Measurements from ENCODE around the gene CHD6.
A peak's percentile ranks its signal among the peaks of the same experiment; 100 is the strongest.

The CHD6 gene, protein sequence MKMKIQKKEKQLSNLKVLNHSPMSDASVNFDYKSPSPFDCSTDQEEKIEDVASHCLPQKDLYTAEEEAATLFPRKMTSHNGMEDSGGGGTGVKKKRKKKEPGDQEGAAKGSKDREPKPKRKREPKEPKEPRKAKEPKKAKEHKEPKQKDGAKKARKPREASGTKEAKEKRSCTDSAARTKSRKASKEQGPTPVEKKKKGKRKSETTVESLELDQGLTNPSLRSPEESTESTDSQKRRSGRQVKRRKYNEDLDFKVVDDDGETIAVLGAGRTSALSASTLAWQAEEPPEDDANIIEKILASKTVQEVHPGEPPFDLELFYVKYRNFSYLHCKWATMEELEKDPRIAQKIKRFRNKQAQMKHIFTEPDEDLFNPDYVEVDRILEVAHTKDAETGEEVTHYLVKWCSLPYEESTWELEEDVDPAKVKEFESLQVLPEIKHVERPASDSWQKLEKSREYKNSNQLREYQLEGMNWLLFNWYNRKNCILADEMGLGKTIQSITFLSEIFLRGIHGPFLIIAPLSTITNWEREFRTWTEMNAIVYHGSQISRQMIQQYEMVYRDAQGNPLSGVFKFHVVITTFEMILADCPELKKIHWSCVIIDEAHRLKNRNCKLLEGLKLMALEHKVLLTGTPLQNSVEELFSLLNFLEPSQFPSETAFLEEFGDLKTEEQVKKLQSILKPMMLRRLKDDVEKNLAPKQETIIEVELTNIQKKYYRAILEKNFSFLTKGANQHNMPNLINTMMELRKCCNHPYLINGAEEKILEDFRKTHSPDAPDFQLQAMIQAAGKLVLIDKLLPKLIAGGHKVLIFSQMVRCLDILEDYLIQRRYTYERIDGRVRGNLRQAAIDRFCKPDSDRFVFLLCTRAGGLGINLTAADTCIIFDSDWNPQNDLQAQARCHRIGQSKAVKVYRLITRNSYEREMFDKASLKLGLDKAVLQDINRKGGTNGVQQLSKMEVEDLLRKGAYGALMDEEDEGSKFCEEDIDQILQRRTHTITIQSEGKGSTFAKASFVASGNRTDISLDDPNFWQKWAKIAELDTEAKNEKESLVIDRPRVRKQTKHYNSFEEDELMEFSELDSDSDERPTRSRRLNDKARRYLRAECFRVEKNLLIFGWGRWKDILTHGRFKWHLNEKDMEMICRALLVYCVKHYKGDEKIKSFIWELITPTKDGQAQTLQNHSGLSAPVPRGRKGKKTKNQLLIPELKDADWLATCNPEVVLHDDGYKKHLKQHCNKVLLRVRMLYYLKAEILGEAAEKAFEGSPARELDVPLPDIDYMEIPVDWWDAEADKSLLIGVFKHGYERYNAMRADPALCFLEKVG (N-terminal part only)

DNA sequence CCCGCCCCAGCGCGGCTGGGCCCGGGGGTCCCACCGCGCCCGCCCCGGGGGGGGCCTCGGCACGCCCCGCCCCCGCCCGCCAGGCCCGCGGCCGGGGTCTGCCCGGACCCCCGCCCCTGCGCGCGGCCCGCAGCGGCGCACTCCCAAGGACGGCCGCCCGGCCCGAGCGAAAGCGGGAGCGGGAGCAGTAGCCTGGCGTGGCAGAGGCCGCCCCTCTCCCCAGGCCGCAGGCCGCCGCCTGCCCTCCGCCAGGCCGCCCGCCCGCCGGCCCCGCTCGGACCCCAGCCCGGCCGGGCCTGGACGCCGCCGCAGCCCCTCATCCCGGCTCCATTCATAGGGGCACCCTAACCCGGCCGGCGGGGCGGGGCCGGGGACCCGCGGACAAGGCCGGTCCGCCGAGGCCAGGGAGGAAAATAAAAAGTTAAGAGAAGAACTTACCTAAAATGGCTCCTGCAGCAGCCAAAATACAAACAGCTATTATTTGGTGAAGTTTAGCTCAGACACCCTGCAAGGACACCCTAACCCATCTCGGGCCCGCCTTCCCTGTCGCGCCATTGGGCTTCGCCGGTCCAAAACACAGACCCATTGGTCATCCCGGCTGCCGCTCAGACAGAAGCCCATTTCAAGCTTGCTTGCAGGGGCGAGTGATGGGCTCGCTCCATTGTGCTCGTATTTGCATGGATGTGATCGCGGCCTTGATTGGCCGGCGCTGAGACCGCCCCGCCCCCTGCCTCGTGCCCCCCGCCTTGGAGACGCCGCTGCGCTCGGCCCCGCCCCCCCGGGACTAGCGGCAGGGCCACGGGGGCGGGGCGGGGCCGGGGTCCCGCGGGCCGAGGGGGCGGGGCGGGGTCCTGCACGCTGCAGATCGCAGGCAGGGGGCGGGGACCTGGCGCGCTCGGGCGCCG is at the start of gene CHD6:
Gene CHD6 (minus strand): TSS at position 476 of the 905 bp plus-strand sequence. CDS start 67,040 bp downstream, outside the sequence.
- no peak for TF ChIP-seq ZNF274 (IDR thresholded peaks at IDR 0.05; ENCODE audit: low read depth, low read length)
- H3K4me3 ChIP-seq (ENCODE audit: low read length): peak within 1 kb of the TSS; percentile 82

DNA sequence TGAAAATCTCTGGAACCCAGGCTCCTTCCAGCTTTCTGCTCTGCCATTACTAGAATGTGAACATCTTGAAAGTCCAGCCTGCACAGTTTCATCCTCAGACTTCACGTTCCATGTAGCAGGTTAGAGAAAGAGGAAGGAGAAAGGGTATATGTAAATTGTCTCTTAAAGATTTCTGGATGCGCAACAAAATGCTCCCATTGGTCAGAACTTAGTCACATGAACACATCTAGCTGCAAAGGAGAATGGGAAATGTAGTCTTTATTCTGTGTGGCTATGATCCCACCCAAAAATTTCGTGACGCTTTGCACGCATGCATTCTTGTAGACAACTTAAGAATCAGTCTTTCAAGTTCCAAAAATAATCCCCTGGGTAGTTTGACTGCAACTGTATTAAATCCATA is 46.4 kb upstream of the CHD6 start:
- no peak overlapping the region for H3K4me3 ChIP-seq (ENCODE audit: low read length)
- TF ChIP-seq ZNF274 (IDR thresholded peaks at IDR 0.05; ENCODE audit: low read depth, low read length): no peak

DNA sequence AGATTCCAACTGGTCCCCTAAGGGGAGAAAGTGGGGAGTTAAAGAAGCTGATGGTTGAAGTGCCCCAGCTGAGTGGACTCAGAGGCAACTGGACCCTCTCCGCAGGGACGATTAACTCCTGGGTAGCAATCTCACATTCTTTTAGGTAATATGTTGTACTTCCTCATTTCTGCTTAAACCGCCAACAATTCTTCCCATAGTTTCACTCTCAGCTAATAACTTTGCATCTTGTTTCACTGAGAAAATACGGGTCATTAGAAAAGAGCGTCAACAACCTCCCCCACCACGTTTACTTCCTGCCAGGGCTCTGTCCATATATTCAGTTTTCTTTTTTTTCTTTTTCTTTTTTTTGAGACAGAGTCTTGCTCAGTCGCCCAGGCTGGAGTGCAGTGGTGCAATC is 39.5 kb upstream of the CHD6 start:
- TF ChIP-seq ZNF274 (IDR thresholded peaks at IDR 0.05; ENCODE audit: low read depth, low read length): no peak
- H3K4me3 ChIP-seq (ENCODE audit: low read length): no peak overlapping the region

DNA sequence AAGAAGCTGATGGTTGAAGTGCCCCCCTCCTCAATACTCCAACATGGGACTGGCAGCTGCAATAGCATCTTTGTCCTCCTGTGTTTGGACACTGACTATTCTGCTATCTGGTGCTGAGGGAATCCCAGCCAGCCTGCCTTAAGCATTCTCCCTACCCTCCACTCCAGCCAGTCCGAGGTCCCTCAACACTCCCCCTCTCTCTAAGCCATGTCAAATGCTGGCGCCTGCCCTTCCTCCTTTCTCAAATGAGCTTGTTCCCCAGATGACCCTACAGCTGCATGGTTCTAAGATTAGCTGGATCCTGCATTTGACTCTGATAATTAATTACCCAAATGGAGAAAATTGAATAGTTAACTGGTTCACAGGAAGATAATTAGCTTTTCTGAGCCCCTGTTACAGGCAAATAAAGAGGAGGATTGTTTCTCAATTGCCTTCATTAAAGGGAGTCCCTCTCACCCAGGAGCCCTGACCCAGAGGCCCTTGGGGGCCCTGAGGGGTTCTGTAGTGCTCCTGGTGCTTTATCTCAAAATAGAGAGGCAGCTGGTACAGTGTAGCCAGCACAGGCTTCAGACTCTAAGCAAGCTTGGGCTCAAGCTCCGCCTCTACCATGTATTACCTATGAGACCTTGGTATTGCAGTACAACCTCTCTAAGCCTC is 37.9 kb upstream of the CHD6 start:
- no peak overlapping the region for H3K4me3 ChIP-seq (ENCODE audit: low read length)
- no peak for TF ChIP-seq ZNF274 (IDR thresholded peaks at IDR 0.05; ENCODE audit: low read depth, low read length)

DNA sequence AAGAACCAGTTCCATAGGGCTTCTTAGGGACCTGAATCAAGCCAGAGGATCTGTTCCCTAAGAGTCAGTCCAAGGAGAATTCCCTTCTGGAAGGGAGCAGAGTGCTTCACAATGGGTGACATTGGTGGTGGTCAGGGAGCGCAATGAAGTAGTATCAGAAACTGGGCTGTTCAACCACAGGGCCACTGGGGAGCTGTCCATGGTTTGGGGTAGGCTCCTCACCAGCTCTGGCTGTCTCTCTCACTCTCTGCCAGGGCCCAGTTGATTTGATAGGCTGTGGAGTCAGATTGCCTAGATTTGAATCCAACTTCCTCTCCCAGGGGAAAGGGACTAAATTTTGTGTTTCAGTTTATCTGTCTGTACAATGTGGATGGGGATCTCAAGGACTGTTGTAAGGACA is 36.7 kb upstream of the CHD6 start:
- no peak for TF ChIP-seq ZNF274 (IDR thresholded peaks at IDR 0.05; ENCODE audit: low read depth, low read length)
- H3K4me3 ChIP-seq (ENCODE audit: low read length): no peak overlapping the region

DNA sequence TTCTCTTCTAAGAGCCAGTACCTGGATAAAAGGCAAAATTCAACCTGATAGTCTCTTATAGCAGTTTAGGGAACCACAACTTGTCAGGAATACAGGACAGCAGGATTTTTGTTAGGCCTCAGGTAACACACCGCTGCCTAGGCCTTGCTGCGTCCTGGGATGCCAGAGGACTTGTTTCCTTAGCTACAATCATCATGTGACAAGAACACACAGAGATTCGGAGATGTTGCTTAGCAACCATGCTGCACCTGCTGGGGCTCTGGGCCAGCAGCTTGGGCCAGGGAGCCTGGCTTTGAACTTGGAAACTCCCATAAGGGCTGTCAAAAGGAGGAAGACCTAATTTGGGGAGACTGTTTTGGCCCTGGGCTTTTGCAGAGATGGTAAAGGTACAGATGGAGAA is 36.1 kb upstream of the CHD6 start:
- no peak for TF ChIP-seq ZNF274 (IDR thresholded peaks at IDR 0.05; ENCODE audit: low read depth, low read length)
- H3K4me3 ChIP-seq (ENCODE audit: low read length): no peak overlapping the region

DNA sequence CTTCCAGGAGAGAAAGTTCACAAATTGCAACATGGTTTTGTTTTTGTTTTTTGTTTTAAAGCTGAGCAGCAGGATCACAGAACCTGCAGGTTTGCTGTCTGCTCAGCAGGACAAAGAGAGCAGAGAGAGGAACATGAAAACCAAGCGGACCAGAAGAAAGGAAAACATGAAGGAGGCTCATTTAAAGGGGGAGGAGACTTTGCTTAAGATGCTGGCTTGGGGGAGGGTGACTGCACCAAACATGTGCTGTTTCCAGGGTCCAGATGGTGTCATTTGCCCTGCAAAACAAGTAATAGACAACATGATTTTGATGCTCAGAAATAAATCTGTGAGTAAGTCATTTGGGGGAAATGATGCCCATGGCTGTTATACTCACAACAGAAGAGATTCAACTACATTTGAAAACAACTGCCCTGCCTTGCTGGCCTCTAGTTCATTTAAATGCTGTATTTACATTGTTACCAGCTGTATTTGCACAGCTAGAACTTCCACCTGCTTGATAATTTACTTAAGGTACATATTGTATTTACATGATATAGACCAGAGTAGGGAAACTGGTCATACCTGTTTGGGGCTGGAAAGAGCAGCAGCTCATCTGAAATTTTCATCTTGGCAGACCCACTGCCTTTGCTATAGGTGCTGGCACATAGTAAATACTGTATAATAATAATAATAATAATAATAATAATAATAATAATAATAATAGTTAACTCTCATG is 32.2 kb upstream of the CHD6 start:
- TF ChIP-seq ZNF274 (IDR thresholded peaks at IDR 0.05; ENCODE audit: low read depth, low read length): no peak
- no peak overlapping the region for H3K4me3 ChIP-seq (ENCODE audit: low read length)

DNA sequence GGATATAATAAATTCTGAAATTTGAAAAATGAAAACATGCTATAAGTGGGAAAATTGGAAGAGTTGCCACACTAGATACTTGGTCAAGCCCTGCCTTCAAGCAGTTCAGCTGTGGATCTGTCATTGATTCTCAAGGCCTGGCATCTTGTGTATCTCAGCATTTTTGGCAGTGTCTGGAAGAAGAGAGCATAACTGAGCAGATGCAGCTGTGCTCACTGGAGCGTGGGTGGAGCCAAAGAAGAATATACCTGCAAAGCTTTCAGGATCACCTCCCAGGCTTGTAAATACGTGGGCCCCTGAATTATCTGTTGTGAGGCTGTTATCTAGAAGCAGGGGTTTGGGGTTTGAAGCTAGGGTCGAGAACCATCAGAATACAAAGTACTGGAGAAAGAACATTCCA is 31.3 kb upstream of the CHD6 start:
- no peak overlapping the region for H3K4me3 ChIP-seq (ENCODE audit: low read length)
- TF ChIP-seq ZNF274 (IDR thresholded peaks at IDR 0.05; ENCODE audit: low read depth, low read length): no peak

DNA sequence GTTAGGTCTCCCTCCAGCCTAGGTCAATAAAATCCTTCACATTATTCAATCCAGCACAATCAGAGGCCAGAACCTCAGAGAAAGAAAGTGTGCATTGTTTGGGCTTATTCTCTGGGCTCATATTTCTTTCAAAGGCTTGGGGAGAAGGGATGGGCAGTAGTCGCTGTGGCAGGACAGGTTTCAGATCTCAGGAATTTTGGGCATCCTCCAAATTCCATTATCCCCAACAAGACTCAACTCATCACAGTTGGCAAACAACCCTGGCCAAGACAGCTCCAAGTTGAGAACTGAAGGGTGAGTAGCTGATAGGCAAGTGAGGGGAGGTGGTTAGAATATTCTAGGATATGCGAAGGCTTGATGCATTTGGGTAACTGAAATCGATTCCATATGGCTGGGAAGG is 27.2 kb upstream of the CHD6 start:
- H3K4me3 ChIP-seq (ENCODE audit: low read length): no peak overlapping the region
- TF ChIP-seq ZNF274 (IDR thresholded peaks at IDR 0.05; ENCODE audit: low read depth, low read length): no peak

DNA sequence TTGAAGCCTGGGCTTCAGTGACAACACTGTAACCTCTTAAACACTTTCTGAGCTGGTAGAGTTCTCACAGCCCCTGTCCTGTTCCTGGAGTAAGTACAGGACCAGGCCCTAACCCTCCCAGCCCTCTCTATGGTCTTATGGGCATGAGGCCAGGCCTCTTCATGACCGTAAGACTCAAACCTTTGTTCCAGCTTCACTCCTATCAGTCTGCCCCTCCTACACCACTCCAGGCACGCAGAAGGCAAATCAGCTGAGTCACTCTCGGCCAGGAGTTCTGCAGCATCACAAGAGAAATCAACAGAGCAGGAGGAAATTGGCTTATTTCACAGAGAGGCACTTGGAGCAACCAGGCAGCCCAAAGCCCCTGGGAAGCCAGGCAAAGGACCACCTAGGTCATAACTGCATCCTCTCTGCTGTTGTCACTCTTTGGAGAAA is 25.3 kb upstream of the CHD6 start:
- TF ChIP-seq ZNF274 (IDR thresholded peaks at IDR 0.05; ENCODE audit: low read depth, low read length): no peak
- no peak overlapping the region for H3K4me3 ChIP-seq (ENCODE audit: low read length)

DNA sequence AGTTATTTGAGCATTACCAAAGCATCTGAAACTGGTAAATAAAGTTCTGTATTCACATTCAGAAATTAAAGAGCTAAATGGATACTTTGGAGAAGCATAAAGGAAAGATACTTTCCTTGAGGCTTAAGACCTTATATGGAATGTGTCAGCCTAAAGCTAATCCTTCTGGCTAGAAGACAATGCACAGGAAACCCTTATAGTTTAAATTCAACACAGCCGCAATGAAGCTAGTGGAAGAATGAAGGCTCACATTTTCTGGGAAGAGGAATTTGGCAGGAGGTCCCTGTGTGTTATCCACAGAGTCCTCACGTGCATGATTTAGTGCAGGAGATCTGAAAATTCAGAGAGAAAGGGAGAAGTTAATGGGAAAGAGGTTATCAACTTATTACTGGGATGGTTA is 21.5 kb upstream of the CHD6 start:
- TF ChIP-seq ZNF274 (IDR thresholded peaks at IDR 0.05; ENCODE audit: low read depth, low read length): no peak
- H3K4me3 ChIP-seq (ENCODE audit: low read length): no peak overlapping the region

DNA sequence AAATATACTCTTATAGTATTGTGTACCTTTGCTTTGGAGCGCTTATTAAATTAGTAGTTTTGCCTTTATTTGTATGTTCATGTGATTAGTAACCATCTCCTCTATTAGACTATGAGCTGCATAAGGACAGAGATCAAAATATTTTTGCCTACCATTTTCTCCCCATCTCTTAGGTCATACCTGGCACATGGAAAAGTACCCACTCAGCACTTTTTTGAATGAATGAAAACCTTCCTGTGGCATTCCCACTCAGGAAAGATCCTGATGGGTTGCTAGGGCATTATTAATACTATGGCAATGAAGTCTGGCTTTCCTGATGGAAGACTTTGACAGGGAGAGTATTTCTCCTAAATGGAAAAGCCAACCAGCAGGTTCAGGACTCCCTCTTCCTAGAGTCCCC is 20.3 kb upstream of the CHD6 start:
- no peak for TF ChIP-seq ZNF274 (IDR thresholded peaks at IDR 0.05; ENCODE audit: low read depth, low read length)
- H3K4me3 ChIP-seq (ENCODE audit: low read length): no peak overlapping the region

Data from GM08714 (cell line).